DMS53 treated with DMSO at 0.1 percent for 48 hours (cell line): Measurements from ENCODE around the gene CENPX.
"Not testable (repeated sequence)": the region's sequence is repeated elsewhere in the genome, so short reads cannot be mapped to it uniquely, and the experiment has no call there.

Source experiments
- DNase-seq: peaks from one replicate; lab custom pipeline; 2025; ENCODE audit not compliant: unreplicated experiment; lab: John Stamatoyannopoulos, UW

Gene CENPX

DNA sequence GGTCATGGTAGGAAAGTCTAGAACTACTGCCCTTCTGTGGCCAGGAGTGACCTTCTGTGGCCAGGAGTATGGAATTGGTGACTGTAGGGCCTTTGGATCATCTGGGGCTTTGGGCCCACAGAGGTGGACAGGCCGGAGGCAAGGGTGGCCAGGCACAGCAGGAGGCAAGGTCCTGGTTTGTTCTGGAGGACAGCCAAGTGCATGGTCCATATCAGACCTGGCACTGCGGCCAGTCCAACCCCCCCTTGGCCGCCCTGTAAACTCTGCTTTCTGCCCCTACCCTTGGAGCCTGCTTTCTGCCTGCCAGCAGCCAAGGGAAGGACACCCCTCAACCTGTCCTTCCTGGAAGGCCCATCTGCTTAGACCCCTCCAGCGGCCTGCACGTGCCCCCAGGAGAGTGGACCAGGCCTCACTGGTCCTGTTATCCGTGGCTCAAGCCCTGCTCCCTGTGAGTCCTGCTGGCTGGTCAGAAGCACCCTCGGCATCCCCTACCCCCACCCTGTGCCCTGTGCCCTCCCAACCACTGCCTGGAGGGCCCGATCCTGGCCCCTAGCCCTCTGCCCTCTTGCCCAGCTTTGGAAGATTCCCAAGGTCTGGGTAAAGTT, 17.1 kb upstream of the CENPX start:
- no peak for DNase-seq

DNA sequence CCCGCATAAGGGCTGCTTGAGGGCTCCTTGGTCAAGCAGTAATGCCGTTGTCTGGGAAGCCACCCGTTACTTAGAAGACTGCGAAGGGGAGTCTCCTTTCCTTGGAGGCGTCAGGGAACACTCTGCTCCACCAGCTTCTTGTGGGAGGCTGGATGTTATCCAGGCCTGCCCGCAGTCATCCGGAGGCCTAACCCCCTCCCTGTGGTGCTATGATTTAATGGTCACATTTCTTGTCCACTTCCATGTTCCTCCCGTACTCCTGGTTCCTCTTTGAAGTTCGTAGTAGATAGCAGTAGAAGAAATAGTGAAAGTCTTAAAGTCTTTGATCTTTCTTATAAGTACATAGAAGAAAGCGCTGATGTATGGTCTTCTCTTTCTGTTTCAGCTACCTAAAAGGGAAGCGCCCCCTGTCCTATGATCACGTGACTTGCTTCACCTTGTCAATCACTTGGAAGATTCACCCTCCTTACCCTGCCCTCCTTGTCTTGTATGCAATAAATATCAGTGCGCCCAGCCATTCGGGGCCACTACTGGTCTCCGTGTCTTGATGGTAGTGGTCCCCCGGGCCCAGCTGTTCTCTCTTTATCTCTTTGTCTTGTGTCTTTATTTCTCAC, 16.2 kb upstream of the CENPX start:
- not testable (repeated sequence) for DNase-seq

DNA sequence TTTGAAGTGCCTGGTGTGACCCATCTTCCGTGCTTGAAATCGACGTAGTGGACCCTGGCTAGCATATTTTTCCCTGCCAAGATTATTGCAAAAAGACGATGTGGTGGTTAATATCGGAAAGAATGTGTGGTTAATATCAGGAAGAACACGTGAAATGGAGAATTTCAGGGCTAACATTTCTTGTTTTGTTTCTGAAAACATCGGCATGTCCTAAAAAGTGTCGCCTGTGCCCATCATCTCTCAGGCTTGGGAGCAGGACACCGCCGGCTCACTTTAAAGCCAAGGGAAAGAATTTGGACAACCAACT, 15.2 kb upstream of the CENPX start:
- DNase-seq = peak; percentile 67

DNA sequence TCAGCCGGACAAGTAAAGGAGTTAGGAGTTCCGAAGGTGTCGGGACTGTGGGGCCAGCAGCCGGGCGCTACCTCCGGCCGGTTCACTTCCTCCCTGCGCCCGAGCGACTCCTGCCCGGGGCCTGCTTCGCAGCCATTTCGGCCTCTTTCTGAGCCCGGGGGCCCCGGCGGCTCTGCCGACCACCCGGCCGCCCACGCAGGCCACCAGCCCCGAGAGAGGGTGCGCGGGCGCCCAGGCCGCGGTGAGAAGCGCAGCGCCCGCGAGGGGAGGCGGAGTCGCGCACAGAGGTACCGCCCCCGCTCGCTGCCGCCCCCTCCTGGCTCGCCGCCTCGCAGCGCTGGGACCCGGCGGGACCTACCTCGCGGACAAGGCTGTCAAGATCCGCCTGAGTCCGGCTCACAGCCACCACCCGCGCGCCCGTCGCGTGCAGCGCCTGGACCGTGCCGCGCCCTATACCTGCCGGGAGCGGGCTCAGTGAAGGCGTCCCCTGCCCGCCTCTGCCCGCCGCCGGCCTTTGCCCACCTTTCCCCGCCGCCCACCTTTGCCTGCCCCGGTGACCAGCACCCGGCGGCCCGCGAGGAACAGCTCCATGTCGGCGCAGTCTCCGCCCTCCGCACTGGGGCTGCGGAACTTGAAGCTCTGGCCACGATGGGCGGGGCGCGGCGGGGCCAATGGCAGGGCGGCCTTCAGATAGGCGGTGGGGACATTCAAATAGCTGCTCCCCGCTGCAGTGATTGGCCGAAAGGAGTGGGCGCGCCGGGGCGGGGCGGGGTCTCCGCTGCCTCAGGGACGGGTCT, 14.6 kb upstream of the CENPX start, which contains the start of gene DCXR:
TSS of gene DCXR (minus strand) at position 606 of the 797 bp plus-strand sequence. CDS start at position 591, 15 bp downstream.
- peak; percentile 97 for DNase-seq

DNA sequence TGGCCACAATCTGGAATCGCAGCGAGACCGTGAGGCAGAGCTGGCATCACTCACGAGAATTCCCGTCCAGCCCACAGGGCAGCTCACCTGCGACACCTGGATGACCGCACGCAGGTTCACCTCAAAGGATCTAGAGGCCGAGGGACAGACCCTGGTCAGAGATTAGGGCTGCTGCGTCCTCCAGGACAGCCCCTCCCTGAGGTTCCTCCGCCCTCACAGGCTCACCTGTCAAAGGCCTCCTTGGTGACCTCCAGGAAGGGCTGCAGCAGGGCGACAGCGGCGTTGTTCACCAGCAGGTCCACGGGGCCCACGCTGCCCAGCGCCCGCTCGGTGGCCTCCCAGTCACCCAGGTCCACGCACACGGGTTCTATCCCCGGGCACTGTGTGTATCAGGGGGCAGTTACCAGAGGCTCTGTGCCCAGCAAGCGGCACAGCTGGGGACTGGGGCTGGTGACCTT, 14.0 kb upstream of the CENPX start:
- no peak for DNase-seq

DNA sequence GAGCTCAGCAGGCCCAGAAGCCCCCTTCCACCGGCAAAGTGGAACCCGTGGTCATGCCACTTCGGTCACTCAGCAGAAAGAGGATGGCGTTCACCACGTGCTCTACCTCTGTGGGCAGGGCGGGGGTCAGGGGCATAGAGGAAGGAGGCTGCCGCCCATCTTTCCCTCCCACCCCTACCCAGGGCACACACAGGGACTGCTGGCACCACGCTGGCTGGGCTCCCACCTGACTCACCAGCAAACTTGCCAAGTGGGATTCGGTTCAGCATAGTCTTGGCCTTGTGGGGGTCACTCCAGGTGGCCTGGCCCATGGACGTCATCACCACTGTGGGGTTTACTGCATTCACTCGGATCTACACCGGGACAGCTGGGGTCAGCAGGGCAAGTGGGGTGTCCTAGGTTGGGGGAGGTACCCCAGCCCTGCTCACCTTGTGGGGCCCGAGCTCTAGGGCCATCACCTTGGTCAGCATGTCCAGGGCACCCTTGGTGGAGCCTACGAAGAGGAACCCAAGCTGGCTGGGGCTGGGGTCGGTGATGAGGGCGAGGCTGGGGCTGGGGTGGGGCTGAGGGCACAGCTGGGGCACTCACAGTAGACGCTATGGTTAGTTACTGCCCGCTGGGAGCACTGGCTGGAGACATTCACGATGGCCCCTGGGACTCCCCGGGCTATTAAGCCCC, 13.4 kb upstream of the CENPX start:
- DNase-seq = no peak

DNA sequence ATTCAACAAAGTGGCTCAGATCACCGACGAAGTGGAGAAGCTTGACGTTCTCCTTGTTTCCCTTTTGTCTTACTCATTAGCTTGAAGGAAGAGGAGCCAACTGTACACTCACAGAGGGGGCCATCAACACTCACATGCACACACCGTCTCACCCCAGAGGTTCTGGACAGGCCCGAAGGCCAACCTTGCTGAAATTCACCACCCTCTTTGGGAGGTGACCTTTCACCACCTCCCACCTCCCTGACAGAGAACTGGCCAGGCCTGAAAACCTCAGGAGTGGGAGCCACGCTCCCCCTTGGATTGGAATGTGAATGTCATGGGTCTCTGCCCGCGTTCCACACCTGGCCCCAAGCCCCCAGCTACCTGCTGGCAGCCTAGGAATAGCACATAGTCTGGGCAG, 12.8 kb upstream of the CENPX start:
- no peak for DNase-seq

DNA sequence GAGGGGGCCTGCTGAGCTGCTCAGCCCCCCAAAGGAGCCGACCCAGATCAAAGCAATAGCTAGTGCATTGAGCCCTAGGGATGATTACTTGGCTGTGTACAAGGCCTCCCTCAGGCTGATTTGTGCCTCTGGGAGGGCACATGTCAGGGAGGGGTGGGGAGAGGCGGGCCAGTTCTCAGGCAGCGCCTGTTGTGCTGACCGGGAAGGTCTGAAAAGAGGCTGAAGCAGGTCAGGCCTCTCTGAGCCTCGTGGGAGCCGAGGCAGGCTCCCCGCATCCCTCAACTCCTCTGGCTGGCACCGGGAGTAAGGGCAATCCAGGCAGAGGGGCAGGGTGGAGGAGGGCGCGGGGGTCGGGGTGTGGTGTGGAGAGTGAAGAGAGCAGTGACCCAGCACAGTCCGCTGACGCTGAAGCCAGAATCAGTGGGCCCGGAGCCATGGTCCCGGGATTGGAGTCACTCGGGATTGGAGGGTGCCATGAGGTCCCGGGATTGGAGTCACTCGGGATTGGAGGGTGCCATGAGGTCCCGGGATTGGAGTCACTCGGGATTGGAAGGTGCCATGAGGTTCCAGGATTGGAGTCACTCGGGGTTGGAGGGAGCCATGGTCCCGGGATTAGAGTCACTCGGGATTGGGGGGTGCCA, 11.8 kb upstream of the CENPX start:
- no peak for DNase-seq

DNA sequence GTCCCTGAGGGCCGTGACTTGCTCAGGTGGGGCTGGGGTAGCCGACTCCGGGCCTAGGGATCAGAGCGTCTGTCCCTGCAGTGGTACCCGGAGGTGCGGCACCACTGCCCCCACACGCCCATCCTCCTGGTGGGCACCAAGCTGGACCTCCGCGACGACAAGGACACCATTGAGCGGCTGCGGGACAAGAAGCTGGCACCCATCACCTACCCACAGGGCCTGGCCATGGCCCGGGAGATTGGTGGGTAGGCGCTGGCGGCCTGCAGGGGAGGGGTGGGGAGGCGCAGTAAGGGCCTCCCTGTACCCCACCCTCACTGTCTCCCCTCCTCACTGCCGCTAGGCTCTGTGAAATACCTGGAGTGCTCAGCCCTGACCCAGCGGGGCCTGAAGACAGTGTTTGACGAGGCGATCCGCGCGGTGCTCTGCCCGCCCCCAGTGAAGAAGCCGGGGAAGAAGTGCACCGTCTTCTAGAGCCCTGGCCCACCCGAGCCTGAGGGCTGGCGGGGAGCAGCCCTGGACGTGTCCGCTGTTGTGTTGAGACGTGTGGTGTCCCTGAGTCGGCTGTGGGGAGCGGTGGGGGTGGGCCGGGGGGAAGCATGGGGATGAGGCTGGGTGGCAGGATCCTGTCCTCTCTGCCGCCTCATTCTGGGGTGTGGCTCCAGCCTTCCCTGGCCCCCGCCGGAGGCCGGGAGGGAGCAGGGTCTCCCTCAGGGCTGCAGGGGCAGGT, 10.8 kb upstream of the CENPX start:
- DNase-seq = no peak

DNA sequence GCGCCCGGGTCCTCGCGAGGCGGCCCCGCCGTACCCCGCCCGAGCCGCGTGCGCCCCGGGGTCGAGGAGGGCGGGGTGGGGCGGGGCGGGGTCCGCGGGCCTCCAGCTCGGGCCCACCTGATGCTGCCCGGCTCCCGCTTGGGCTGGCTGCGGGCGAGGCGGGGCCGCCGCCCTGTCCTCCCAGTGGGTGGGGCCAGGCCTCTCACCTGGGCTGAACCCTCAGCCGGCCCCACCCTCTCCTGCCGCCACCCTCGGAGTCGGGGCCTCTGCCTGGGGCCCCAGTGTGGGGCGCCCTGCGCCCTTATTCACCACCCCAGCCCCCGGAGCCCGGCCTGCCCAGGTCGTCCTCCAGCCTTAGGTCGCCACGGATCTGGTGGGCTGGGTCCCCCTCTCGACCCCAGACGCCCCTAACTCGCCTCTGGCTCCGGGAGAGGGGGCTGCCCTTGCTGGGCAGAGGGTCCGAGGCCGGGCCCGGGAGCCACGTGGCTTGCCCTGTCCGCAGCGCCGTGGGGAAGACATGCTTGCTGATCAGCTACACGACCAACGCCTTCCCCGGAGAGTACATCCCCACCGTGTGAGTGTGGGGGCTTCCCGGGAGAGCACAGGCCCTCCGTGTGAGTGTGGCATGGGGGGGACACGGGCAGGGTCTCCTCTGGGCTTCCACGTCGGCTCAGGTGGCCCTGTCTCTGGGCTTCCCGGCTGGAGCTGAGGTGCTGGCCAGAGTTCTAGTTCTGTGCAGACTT, 9.4 kb upstream of the CENPX start:
- DNase-seq = peak; percentile 66

DNA sequence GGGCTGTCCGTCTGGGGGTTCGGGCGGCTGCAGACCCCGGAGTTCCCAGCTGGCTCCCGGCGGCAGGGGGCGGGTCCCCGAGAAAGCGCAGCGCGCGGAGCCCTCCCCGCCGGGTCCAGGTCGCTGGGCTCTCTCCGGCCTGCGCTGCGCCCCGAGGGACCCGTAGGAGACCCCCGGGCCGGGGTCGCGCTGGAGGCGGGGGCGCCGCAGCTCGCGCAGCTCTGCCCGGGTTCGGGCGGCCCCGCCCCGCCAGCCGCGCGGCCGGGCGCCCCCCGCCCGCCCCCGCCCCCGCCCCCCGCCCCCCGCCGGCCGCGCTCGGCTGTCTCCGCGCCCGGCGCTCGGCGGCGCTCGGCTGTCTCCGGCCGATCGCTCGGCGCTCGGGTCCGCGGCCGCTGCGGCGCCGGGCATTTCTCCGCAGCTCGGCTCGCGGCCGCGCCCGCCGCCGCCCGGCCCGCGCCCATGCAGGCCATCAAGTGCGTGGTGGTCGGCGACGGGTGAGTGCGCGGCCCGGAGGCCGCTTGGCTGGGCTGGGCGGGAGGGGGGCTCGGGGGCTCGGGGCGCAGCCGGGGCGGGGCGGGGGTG, 8.7 kb upstream of the CENPX start, which contains the start of gene RAC3:
TSS of gene RAC3 (plus strand) at position 376 of the 582 bp plus-strand sequence. CDS start at position 460, 84 bp downstream.
- peak; percentile 68 for DNase-seq

DNA sequence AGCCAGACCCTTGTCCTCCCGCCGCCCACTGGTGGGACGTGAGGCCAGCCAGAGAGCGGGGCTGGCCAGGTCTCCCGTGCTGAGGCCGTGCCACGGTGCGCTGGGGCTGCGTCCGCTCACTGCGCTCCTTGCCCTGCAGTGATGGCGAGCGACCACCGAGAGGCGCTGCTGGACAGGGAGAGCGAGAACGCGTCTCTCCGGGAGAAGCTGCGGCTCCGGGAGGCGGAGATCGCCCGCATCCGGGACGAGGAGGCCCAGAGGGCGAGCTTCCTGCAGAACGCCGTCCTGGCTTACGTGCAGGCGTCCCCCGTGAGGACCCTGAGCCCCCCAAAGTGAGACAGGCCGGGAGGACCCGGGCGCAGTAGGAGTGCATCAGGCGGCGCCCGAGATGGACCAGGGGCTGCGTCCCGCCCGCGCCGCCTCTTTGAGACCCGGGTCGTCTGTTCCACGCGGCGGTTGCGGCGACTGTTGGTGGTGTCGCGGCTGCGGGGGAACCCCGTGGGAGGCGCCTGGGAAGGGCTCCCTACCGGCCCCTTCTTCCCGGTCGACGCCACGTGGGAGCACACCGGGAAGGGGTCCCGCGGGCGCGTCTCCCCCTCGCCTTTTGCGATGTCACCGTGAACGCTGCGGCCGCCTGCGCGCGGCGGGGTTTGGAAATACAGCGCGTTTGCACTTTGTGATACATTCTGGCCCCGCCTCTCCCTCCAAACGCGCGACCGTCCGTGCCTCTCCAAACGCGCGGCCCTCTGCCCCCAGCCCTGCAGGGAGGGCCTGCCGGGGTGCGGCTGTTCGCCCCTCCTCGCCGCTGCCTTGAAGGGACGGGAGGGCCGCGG, 8.0 kb upstream of the CENPX start:
- peak; percentile 82 for DNase-seq

DNA sequence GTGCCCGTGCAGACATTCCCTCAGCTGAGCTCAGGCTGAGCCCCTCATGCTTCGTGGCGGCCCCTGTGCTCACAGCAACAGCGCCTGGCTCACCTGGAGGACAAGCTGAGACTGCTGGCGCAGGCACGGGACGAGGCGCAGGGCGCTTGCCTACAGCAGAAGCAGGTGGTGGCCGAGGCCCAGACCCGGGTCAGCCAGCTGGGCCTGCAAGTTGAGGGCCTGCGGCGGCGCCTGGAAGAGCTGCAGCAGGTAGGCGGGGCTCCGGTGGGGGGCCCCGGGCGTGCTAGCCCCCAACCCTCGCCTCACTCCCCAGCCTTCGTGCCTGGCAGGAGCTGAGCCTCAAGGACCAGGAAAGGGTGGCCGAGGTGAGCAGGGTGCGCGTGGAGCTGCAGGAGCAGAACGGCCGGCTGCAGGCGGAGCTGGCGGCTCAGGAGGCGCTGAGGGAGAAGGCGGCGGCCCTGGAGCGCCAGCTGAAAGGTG, 7.4 kb upstream of the CENPX start:
- DNase-seq = no peak

DNA sequence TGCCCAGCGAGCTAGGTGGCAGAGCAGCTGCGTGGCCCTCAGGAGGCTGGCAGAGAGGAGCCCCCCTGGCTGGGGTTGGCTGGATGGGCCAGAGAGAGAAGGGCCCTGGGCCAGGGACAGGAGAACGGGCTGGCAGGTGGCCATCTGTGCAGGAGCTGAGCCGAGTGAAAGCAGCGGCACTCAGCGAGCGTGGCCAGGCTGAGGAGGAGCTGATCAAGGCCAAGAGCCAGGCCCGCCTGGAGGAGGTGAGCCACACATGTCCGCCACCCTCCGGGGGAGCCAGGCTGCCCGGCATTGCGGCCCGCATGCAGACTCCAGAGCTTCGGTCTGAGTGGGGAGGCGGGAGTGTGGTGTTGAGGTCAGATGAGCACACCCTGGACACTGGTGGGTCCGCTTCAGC, 6.7 kb upstream of the CENPX start:
- no peak for DNase-seq

DNA sequence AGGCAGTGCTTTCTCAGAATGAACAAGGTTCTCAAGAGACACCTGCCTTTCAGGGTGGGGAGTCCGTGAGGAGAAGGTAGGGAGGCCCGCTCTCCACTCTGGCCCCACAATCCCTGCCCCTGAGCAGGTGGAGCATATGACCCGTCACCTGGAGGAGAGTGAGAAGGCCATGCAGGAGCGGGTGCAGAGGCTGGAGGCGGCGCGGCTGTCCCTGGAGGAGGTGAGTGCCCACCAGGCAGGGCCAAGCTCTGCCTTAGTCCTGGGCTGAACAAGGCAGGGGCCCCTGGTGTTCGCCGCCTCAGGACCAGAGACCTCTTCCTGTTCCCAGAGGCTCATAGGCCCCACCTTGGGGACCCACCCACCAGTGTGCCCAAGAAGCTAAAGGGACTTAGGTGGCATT, 6.3 kb upstream of the CENPX start:
- DNase-seq = no peak

DNA sequence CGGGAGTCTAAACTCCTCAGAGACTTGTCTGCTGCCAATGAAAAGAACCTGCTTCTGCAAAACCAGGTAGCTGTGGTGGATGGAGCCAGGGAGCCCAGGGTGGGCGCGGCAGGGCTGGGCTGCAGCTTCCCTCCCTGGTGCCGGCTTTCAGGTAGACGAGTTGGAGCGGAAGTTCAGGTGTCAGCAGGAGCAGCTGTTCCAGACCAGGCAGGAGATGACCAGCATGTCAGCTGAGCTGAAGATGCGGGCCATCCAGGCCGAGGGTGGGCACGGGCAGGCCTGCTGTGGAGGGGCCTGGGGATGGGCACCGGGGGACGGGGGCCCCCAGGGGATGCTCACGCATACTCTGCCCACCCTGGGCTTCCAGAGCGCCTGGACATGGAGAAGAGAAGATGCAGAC, 5.6 kb upstream of the CENPX start:
- no peak for DNase-seq

DNA sequence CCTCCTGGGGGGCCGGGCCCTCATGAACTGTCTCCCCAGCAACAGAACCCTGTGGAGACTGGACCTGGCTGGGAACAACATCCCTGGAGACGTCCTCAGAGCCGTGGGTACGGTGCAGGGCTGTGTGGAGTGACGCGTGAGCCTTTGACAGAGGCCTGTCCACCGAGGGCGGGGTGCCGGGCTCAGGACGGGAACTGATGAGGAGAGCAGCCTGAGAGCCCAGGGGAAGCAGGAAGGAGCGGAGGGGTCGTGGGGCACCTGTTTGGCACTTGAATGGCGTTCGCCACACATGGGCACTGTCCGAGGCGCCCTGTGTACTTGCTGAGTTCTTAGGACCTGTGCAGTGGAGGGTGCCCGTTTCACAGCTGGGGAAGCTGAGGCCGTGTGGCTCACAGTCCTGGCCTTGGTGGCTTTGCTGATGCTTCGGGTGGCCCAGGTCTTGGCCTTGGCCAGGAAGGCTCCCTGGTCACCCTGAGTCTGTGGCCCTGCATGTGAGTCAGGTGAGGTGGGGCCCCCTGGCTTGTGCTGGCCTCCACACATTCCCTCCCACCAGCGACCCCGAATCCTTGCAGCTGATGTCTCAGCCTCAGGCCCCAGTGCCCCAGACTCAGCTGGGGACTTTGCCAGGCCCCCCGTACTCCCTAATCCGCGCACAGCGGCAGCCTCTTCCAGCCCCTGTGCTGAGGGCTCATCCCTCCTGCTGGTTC, 2.9 kb upstream of the CENPX start:
- DNase-seq = no peak

DNA sequence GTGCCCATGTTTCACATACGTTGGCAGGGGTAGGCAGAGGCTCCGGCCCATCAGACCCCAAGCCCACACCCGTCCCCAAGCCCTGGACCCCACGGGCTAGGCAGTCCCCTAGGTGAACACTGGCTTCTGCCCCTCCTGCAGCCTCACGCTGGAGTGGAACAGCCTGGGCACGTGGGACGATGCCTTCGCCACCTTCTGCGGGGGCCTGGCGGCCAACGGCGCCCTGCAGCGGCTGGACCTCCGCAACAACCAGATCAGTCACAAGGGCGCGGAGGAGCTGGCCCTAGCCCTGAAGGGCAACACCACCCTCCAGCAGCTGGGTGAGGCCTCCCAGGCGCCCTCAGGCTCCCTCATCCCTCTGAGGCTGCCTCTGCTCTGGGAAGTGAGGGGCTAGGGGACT, 2.2 kb upstream of the CENPX start:
- DNase-seq = no peak
